T follicular helper cell (primary cell): ENCODE measurements around the gene TNPO3.

ENCODE experiments used
- DNase-seq: peaks from one replicate; pipeline ENCODE4 v3.0.0-alpha.2; 2020; ENCODE audit warnings: low read depth

The TNPO3 gene

DNA sequence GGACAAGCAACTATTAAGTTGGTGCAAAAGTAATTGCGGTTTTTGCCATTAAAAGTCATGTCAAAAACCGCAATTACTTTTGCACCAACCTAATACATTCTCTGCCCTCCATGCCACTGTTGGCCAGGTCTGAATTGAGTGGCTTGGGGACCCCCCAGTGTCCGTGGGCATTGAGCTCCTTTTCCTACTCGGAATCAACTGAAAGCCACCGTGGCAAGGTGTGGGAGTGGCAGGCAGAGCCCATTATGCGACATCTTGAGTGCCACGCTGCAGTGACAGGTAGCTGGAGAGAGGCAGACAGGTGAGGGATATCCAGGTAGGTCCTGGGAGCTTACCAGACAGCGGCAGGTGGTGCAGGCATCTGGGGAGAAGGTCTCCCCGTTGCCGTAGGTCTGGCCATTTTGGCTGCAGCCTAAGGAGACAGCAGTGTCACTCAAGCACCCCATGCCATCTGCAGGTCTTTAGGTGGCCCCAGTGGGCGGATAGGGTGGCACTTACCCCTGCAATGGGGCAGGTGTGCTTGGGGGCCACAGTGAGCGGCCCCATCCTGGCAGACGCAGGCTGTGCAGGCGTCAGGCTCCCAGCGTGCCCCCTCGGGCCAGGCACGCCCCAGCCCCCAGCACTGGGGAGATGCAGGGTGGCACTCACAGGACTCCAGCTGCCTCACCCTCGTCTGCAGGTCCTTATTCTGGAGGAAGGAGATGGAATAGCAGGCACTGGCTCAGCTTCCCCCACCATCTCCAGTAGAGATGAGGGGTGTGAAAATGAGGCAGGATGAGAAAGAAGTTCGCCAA lies 147.9 kb downstream of the TNPO3 start:
- DNase-seq: no peak

DNA sequence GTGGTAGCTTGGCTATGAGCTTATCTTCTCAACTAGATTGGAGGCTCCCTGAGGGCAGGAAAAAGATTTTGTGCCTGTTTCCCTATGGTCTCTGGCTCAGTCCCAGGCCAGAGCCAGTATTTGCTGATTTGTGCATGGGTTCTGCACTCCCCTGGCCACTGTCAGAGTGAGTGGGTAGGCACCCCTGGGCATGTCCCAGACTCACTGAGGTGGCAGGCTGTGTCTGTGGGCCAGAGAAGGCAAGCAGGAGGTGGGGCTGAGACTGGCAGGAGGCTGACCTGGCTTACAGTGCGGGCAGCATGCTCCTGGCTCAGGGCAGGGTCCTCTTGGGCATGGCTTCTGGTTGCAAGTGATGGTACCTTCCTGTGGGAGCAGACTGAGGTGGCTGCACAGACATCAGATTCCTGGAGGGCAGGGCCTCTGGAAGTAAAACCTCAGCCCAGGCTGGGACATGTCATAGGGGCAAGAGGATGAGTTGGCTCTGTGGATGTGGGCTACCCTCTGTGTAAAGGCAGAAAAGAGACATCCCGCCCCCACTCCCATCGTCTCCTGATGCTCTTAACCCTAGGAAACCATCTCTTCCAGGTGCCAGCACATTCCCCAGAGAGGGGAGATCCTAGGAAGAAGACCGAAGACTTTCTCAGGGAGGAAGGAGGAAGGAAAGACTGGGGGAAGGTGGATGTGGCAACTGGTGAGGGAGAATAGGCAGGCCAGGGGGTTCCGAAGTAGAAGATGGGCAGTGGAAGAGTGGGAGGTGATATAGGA lies 148.7 kb downstream of the TNPO3 start:
- no peak for DNase-seq

DNA sequence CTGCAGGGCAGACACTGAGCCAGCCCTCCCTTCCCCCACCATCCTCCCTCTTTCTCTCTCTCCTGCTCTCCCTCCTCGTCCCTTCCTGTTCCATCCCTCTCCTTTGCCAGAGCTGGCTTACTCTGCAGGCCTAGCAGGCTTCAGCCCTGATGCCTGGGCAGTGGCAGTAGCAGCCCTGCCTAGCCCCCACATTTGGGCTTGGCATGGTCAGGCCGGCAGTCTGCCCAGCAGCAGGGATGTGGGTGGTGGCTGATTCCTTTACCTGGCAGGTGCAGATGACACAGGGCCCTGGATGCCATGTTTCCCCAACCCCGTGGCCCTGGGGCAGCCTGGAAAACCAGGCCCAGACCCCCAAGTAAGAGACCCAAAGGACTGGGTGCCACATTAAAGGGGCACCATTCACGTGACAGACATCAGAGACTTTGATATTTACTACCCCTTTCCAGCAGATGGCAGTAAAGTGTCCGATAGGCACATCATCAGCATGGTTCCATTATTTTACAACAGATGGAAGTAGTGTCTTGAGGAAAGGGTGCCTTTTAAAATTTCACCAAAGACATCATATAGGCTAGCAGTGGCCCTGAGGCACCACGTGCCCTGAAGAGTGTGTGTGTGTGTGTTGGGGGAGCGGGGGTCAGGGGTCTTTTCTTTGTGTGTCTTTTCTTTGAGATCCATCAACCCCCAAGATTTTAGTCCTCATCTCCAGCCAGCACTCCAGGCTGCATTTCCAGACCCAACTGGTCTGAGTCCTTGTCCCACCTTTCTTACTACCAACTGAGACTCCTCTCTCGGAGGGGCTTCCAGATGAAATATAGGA lies 150.3 kb downstream of the TNPO3 start:
- DNase-seq: no peak
